OCI-LY1 (cell line): Measurements from ENCODE around the gene LIPG.

ENCODE experiments used
- H2AFZ ChIP-seq: fragments of 200-600 bp; sonication (generic), shearing (Covaris generic); 2 replicates; pipeline ENCODE4 v1.6.0; 2014; ENCODE audit warnings: antibody characterized with exemption, mild to moderate bottlenecking, low read length
- H3F3A ChIP-seq: fragments of 200-600 bp; sonication (generic), shearing (Covaris generic); 2 replicates; pipeline ENCODE4 v1.6.0; 2014; ENCODE audit warnings: mild to moderate bottlenecking, antibody characterized with exemption, low read length, moderate library complexity; ENCODE audit not compliant: insufficient read depth
- H3K27ac ChIP-seq: fragments of 200-600 bp; sonication (generic); 2 replicates; pipeline ENCODE4 v1.5.1; 2014; ENCODE audit warnings: low read length, mixed run types, mild to moderate bottlenecking, low read depth; ENCODE audit not compliant: poor library complexity, severe bottlenecking
- H3K27me3 ChIP-seq: fragments of 200-600 bp; sonication (generic); 2 replicates; pipeline ENCODE4 v1.6.0; 2014; ENCODE audit warnings: antibody characterized with exemption, mild to moderate bottlenecking, low read length, moderate library complexity; ENCODE audit not compliant: insufficient read depth
- H3K36me3 ChIP-seq: fragments of 200-600 bp; sonication (generic); 2 replicates; pipeline ENCODE4 v1.6.1; 2014; ENCODE audit warnings: mild to moderate bottlenecking, antibody characterized with exemption, low read length, moderate library complexity, mixed read lengths; ENCODE audit not compliant: insufficient read depth
- H3K4me1 ChIP-seq: fragments of 200-600 bp; sonication (generic); 2 replicates; pipeline ENCODE4 v1.5.1; 2014; ENCODE audit warnings: mild to moderate bottlenecking, low read length, moderate library complexity; ENCODE audit not compliant: insufficient read depth, severe bottlenecking
- H3K4me2 ChIP-seq: fragments of 200-600 bp; sonication (generic), shearing (Covaris generic); 2 replicates; pipeline ENCODE4 v1.6.1; 2014; ENCODE audit warnings: low read length
- H3K4me3 ChIP-seq: fragments of 200-600 bp; sonication (generic); 2 replicates; pipeline ENCODE4 v1.5.1; 2014; ENCODE audit warnings: low read length, low read depth, mild to moderate bottlenecking, mixed read lengths; ENCODE audit not compliant: poor library complexity, severe bottlenecking
- H3K79me2 ChIP-seq: fragments of 200-600 bp; shearing (Covaris generic); 2 replicates; pipeline ENCODE4 v1.6.1; 2016; ENCODE audit warnings: mixed run types, low read length, mixed read lengths; ENCODE audit not compliant: insufficient read depth
- H3K9ac ChIP-seq: fragments of 200-600 bp; sonication (generic), shearing (Covaris generic); 2 replicates; pipeline ENCODE4 v1.6.1; 2014; ENCODE audit warnings: mild to moderate bottlenecking, low read length, mixed read lengths
- H3K9me2 ChIP-seq: fragments of 200-600 bp; sonication (generic), shearing (Covaris generic); 2 replicates; pipeline ENCODE4 v1.6.1; 2014; ENCODE audit warnings: low read depth, mild to moderate bottlenecking, low read length, mixed read lengths
- H3K9me3 ChIP-seq: fragments of 200-600 bp; shearing (Covaris generic); 2 replicates; pipeline ENCODE4 v1.6.1; 2014; ENCODE audit warnings: low read length, mixed read lengths
- H4K20me1 ChIP-seq: fragments of 200-600 bp; sonication (generic), shearing (Covaris generic); 2 replicates; pipeline ENCODE4 v1.6.0; 2016; ENCODE audit warnings: mild to moderate bottlenecking, low read length; ENCODE audit not compliant: insufficient read depth
- EZH2 ChIP-seq: fragments of 200-600 bp; sonication (generic), shearing (Covaris generic); IDR thresholded peaks from 2 replicates; pipeline ENCODE4 v1.8.0; 2017; ENCODE audit warnings: borderline replicate concordance, mixed run types, mild to moderate bottlenecking, antibody characterized with exemption, low read length, moderate library complexity, mixed read lengths
- TF ChIP-seq, protein P1 (sequence below): fragments of 200-600 bp; sonication (generic), shearing (Covaris generic); IDR thresholded peaks from 2 replicates; pipeline ENCODE4 v1.5.1; 2017; ENCODE audit warnings: mild to moderate bottlenecking, antibody characterized with exemption, low read length, moderate library complexity, mixed read lengths

The LIPG gene

DNA sequence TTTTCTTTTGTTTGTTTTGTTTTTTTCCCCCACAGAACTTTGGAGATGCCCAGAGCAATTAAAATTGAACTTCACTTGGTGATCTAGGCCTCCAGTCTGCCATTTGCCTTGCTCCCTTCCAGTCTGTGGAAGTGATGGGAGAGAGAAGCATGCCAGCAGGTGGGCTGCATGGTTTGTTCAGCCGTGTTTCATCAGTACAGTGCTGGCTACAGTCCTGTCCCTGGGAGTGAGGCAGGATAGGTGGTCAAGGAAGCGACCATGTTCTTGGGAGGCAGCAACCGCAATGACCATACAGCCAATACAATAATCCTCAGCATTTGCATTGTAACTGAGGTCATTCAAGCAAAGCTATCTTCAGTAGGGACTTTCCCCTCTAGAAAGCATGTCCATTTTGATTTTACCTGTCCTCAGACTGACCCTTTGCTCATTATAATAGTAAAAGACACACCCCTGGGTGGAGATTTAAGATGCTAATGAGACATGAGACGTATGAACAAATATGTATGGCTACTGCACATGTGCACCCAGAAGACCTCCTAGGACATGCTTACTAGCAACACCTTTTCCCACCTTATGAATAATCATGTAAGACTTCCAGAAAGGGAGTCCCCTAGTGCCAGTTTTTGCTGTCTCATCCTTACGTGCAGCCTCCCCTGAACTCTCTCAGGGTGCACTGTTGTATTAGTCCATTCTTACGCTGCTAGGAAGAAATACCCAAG lies 11.1 kb upstream of the LIPG start:
- no peaks in the 10 kb centered on the region for H3F3A ChIP-seq
- no peak overlapping the region for H3K4me2 ChIP-seq
- no peaks in the 10 kb centered on the region for H3K36me3 ChIP-seq
- no peaks in the 10 kb centered on the region for H3K79me2 ChIP-seq
- no peak overlapping the region for H2AFZ ChIP-seq
- no peak overlapping the region for H3K27ac ChIP-seq
- H3K4me3 ChIP-seq, result no peak overlapping the region
- H3K9me3 ChIP-seq, result no peaks in the 10 kb centered on the region
- no peaks in the 10 kb centered on the region for H3K9me2 ChIP-seq
- no peaks in the 10 kb centered on the region for H4K20me1 ChIP-seq
- H3K27me3 ChIP-seq, result no peaks in the 10 kb centered on the region
- no peak overlapping the region for H3K9ac ChIP-seq
- no peaks in the 10 kb centered on the region for H3K4me1 ChIP-seq
- TF ChIP-seq, protein P1, sequence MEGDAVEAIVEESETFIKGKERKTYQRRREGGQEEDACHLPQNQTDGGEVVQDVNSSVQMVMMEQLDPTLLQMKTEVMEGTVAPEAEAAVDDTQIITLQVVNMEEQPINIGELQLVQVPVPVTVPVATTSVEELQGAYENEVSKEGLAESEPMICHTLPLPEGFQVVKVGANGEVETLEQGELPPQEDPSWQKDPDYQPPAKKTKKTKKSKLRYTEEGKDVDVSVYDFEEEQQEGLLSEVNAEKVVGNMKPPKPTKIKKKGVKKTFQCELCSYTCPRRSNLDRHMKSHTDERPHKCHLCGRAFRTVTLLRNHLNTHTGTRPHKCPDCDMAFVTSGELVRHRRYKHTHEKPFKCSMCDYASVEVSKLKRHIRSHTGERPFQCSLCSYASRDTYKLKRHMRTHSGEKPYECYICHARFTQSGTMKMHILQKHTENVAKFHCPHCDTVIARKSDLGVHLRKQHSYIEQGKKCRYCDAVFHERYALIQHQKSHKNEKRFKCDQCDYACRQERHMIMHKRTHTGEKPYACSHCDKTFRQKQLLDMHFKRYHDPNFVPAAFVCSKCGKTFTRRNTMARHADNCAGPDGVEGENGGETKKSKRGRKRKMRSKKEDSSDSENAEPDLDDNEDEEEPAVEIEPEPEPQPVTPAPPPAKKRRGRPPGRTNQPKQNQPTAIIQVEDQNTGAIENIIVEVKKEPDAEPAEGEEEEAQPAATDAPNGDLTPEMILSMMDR, result no peak
- TF ChIP-seq EZH2, result no peak

DNA sequence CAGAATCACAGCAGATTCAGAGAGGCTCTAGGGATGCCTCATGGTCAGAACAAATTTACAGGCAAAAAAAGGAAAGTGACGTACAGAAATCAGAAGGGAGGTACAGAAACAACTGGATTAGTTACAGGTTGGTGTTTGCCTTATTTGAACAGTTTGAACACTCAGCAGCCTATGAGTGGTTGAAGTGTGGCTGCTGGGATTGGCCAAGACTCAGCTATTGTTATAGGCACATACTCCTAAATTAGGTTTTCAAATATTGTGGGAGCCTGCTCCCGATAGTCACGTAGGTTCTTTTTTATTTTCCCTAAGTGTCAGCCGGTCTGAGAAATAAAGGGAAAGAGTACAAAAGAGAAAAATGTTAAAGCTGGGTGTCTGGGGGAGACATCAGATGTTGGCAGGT lies 8.9 kb upstream of the LIPG start:
- no peak overlapping the region for H3K4me3 ChIP-seq
- H3F3A ChIP-seq, result no peaks in the 10 kb centered on the region
- TF ChIP-seq, protein P1, result no peak
- TF ChIP-seq EZH2, result no peak
- H3K27ac ChIP-seq, result no peak overlapping the region
- no peaks in the 10 kb centered on the region for H3K4me1 ChIP-seq
- no peaks in the 10 kb centered on the region for H3K9me2 ChIP-seq
- H3K9me3 ChIP-seq, result no peaks in the 10 kb centered on the region
- no peaks in the 10 kb centered on the region; the same call in 1 of the 2 replicates for H3K27me3 ChIP-seq
- H3K36me3 ChIP-seq, result no peaks in the 10 kb centered on the region
- H3K9ac ChIP-seq, result no peak overlapping the region
- H3K4me2 ChIP-seq, result no peak overlapping the region
- H2AFZ ChIP-seq, result no peak overlapping the region
- H3K79me2 ChIP-seq, result no peaks in the 10 kb centered on the region
- no peaks in the 10 kb centered on the region for H4K20me1 ChIP-seq

DNA sequence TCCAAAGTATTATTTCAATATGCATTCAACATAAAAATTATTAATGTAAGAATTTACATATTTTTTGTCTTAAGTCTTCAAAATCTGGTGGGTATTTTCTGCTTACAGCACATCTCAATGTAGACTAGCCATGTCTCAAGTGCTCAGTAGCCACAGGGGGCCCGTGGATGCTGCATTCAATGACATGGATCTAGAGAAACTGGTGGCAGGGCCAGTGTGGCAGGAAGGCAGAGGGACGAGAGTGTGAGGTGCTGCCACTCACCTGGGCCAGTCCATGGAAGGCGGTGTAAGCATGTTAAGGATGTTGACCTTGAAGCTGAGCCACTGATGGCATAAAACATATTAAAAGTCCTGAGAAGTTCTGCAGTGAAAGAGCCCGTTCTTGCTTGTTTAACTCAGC lies 6.2 kb upstream of the LIPG start:
- Histone ChIP-seq H3K9me2 (no peaks in the 10 kb centered on the region), H3K36me3 (no peaks in the 10 kb centered on the region), H2AFZ (no peak overlapping the region), H3F3A (no peaks in the 10 kb centered on the region; the same call in 1 of the 2 replicates), H3K9me3 (no peaks in the 10 kb centered on the region), H3K9ac (no peak overlapping the region), H3K4me3 (no peak overlapping the region), H4K20me1 (no peaks in the 10 kb centered on the region), H3K79me2 (no peaks in the 10 kb centered on the region), H3K27ac (no peak overlapping the region), H3K4me2 (no peak overlapping the region), H3K4me1 (peaks cover 5% of the 10 kb centered on the region), H3K27me3 (peaks cover 5% of the 10 kb centered on the region; the same call in 1 of the 2 replicates)
- TF ChIP-seq, protein P1, result no peak
- TF ChIP-seq EZH2, result no peak
